HG02973 (cell line): ENCODE measurements around the gene DPYD.

Experiments
- ATAC-seq: cut with Tn5 transposase; IDR thresholded peaks from one replicate; pipeline ENCODE4 v1.9.1; 2021; ENCODE audit warnings: moderate library complexity; ENCODE audit not compliant: unreplicated experiment

The DPYD gene

GRCh38 chr1:97920832-97921571 is at the start of gene DPYD:
Gene DPYD (minus strand): TSS chr1:97921034. CDS start chr1:97920922, 112 bp downstream.
- peak; percentile 85 for ATAC-seq

DNA sequence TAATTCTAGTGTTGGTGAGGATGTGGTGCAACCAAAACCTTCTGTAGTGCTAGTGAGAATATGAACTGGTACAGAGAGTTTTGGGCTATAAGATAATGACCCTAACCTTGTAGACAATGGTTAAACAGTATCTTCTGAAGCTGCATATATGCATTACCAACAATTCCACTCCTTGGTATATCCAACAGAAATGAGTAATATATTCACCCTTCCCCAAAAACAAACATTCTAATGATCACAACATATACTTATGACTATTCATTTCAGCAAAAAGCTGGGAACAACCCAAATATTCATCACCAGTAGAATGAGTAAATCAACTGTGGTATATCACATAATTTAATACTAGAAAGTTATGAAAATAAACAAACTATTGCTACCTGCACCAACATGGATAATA is 39.6 kb upstream of the DPYD start:
- no peak for ATAC-seq

DNA sequence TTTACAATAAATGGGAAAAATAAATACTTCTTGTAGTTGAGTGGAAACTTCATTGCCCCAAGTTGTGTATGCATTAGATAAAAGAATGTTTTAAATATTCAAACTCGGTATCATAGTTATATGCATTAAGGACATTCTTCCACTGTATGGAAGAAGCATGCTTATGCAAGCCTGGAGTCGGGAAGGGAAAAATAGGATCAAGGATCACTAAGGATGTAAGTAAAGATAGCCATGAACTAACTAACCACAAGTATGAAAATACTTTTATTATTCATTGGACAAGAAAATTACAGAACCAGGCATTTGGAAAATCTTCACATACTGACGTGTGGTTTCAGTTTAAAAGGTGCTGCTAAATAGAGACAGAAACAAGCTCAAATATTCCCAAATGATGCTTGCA is 26.9 kb upstream of the DPYD start:
- ATAC-seq, result no peak

DNA sequence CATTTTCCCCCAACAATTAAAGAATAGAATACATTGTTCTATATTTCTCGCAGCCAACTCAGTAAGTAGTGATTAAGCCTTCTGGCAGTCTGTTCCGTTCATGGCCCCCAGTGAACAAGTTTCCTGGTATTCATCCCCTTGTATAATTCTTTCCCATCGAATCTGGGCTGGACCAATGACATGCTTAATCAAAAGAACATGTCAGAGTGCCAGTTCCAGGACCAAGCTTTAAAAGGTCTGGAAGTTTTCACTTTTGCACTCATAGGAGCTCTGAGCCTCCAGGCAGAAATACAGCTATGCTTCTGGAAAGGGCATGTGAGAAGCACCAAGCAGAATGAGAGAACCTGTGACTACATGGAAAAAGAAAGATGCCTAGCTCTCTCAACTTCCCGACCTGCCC is 22.5 kb upstream of the DPYD start:
- no peak for ATAC-seq

DNA sequence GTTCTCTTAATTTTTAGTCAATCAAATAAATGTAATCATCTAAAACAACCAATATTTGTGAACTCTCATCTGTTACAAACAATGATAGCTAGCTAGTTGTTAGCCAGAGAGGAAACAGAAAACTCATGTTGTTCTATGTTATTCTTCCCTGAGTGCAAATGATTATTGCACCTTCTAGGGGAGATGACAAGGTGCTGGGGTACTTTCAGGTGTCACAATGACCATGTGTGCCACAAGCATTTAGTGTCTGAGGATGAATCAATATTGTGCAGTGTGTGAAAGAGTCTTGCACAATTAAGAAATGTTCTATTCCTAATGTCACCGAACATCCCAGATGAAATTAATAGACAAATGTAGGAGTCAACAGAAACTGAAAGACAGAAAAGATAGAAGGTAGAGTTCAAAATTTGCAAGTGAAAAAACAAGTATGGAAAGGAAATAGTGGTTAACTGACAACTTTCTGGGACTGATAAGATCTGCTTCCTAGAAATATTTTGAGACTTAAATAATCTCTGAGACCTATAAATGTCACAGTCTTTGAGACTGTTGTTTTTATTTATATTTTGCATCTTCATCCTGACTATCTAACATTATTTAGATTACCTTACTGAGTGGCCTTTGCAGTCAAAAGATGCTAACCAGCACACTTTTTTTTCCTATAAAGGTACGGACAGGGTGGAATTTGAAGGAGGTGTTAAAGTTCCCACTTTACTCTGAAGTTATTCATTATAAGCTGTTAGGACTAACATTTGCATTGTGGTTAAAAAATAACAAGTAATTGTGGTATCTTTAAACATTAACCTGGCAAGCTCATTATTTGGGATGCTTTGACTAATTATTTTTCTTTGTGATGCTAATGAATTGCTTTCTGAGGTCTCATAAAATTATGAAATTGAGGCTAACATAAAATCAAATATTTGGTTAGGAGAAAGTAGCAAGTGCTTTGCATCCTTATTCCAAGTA is 21.6 kb upstream of the DPYD start:
- no peak for ATAC-seq

DNA sequence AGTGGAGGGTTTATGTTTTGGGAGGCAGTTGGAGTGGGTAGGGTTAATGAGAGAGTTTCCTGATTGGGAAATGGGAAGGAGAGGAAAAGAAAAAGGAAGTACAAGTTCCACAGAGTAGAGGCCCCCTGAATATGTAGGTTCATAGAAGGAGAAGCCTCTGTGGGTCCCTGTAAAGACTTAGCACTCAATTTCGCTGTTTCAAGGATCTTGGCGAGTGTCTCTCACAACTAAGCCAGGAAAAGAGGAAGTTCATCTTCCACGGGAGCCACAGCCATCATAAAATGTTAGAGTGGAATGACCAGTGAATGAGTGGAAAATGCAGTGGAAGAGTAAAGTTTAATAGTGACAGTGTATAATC is 17.4 kb upstream of the DPYD start:
- ATAC-seq, result no peak

DNA sequence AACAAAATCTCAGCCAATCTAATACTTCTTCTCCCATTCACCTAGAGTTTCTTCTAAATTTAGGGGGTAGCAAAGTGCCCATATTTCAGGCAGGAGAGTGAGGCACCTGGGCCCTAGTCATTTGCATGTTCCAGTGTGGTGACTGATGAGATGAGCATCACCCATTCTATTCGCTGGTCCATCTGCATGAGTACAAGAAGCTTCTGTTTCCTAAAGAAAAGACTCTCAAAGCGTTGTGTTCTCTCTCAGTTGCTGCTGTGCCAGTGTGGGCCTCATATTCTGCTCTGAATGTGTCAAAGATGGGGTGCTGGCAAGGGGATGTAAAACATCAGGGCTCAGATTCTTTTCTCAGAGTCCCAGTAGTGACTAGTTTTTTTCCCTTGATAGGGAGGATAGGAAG is 16.1 kb upstream of the DPYD start:
- no peak for ATAC-seq

- ATAC-seq, result no peak
Measured at GRCh38 chr1:97934491-97934890, 13.7 kb upstream of the DPYD start.

- no peak for ATAC-seq
Measured at GRCh38 chr1:97929874-97930851, 9.3 kb upstream of the DPYD start.

- no peak for ATAC-seq
Measured at GRCh38 chr1:97926017-97926708, 5.3 kb upstream of the DPYD start.

- ATAC-seq, result no peak
Measured at GRCh38 chr1:97925151-97925550, 4.3 kb upstream of the DPYD start.

GRCh38 chr1:97923811-97924210 is 3.0 kb upstream of the DPYD start:
- ATAC-seq, result no peak

GRCh38 chr1:97920276-97920831 is 480 bp downstream of the DPYD start:
- ATAC-seq, result peak; percentile 22

DNA sequence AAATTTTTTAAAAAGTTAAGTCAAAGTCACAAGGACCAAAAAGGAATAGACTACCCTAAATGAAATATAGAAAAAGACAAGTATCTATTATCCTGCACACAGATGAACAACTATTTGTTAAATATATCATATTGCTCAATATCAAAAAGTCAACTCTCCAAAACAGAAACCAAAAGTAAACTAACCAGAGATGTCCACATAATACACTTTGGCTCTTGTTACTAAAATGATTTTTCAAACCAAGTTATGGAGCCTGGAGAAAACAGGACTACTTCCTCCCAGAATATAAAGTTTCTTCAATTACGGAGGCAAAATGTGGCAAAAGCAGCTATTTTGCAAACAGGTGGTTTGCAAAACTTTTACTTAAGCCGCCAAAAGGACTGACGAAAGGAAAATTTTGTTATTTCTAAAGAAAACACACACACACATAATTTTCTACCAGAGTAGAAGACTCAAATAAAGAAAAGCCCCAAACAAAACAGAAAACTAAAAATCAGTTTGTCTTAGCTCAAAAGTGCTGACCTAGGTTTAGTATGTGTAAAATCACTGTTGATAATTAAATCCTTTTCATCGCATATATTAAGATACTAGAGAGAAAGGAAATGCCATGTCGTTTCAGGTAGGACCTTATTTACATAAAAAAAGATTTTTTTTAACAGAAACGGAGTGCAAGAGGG is 1.1 kb downstream of the DPYD start:
- ATAC-seq, result no peak

GRCh38 chr1:97918961-97919360 is 1.9 kb downstream of the DPYD start:
- no peak for ATAC-seq

GRCh38 chr1:97913506-97914139 is 7.2 kb downstream of the DPYD start:
- ATAC-seq, result no peak

GRCh38 chr1:97911266-97912215 is 9.3 kb downstream of the DPYD start:
- ATAC-seq, result no peak

DNA sequence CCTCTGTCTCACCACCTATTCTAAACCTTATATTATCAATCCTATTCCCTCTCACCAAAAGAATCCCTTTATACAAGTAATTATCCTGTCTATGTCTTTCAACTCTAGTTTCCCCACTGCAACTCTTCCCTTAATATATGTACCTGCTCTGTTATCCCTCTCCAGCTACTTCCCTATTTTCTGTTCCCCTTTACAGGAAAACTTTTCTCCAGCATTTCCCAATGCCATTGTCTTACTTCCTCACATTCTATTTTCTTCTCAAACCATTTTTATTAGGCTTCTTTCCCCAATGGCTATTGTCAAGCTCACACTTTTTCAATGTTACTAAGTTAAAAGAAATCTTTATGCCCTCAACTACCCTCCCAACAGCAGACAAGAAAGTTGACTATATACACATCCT is 11.6 kb downstream of the DPYD start:
- no peak for ATAC-seq
